H1 (cell line): Measurements from ENCODE around the gene TNNT1. TPM values are rescaled to one million over a fixed set of nuclear protein-coding genes. Genes with fewer than 3 reads are reported as not detected.

ENCODE experiments used
- CTCF ChIA-PET: fragments of 300-600 bp; sonication (Branson Sonifier 250); formaldehyde crosslinking; loops from one replicate; lab custom pipeline; 2021; ENCODE audit not compliant: partially characterized antibody; lab: Charles Lee
- POLR2A ChIA-PET: fragments of 300-600 bp; sonication (Branson Sonifier 250); formaldehyde crosslinking; loops from one replicate; lab custom pipeline; 2021; ENCODE audit warnings: inconsistent platforms; ENCODE audit not compliant: partially characterized antibody; lab: Charles Lee
- DNase-seq, 2 experiments: peaks; one replicate each; pipeline versions ENCODE4 v3.0.0 to v3.0.0-alpha.2; 2010 to 2022; ENCODE audit warnings: low spot score in 2 of 2, low read depth in 1 of 2, mixed read lengths in 1 of 2
- FAIRE-seq: peaks from 2 replicates; lab custom pipeline; 2011; peaks lifted over from hg19 to GRCh38; lab: Jason Lieb, UNC
- H2AFZ ChIP-seq: 2 replicates; pipeline ENCODE4 v1.8.1; 2012; ENCODE audit warnings: low read length, inconsistent platforms
- H2AK5ac ChIP-seq: 2 replicates; pipeline ENCODE4 v1.6.1; 2013; ENCODE audit warnings: low read depth, low read length
- H2BK120ac ChIP-seq: replicated peaks from 2 replicates; pipeline ENCODE3; 2013; ENCODE audit warnings: low read depth, low read length, inconsistent platforms
- H2BK12ac ChIP-seq: 2 replicates; pipeline ENCODE4 v1.6.1; 2013; ENCODE audit warnings: low read depth, low read length
- H2BK15ac ChIP-seq: 2 replicates; pipeline ENCODE4 v1.6.1; 2013; ENCODE audit warnings: low read length
- H2BK20ac ChIP-seq: 2 replicates; pipeline ENCODE4 v1.6.1; 2013; ENCODE audit warnings: low read length
- H2BK5ac ChIP-seq: 2 replicates; pipeline ENCODE4 v1.6.1; 2013; ENCODE audit warnings: low read depth, low read length
- H3K14ac ChIP-seq: 2 replicates; pipeline ENCODE4 v1.6.1; 2013; ENCODE audit warnings: inconsistent platforms; ENCODE audit not compliant: insufficient read length
- H3K18ac ChIP-seq: 2 replicates; pipeline ENCODE4 v1.6.1; 2013; ENCODE audit warnings: low read length; ENCODE audit errors: extremely low read depth
- H3K23ac ChIP-seq: 2 replicates; pipeline ENCODE4 v1.6.1; 2013; ENCODE audit warnings: inconsistent platforms; ENCODE audit not compliant: insufficient read length
- H3K23me2 ChIP-seq: 2 replicates; pipeline ENCODE4 v1.6.1; 2013; ENCODE audit warnings: low read depth, low read length
- H3K27ac ChIP-seq: 2 replicates; pipeline ENCODE4 v1.6.1; 2011; ENCODE audit warnings: low read depth, low read length, inconsistent platforms
- H3K27me3 ChIP-seq, 4 experiments: replicated peaks in 1 of 4; 1 replicate in 1 of 4; 2 replicates in 3 of 4; pipeline versions ENCODE4 v1.6.1 to v1.8.1; 2011 to 2013; ENCODE audit warnings: low read length in 3 of 4, mild to moderate bottlenecking in 3 of 4, inconsistent platforms in 2 of 4, mixed read lengths in 2 of 4, moderate library complexity in 1 of 4; ENCODE audit not compliant: control insufficient read depth in 3 of 4, insufficient read depth in 3 of 4; ENCODE audit errors: extremely low read depth in 1 of 4
- H3K36me3 ChIP-seq, 4 experiments: 2 replicates each; pipeline versions ENCODE4 v1.6.1 to v1.8.1; 2011 to 2013; ENCODE audit warnings: mild to moderate bottlenecking in 4 of 4, low read length in 3 of 4, moderate library complexity in 2 of 4, control low read depth in 1 of 4, inconsistent platforms in 1 of 4; ENCODE audit not compliant: insufficient read depth in 4 of 4, control insufficient read depth in 2 of 4
- H3K4ac ChIP-seq: replicated peaks from 2 replicates; pipeline ENCODE3; 2013; ENCODE audit warnings: low read length, low read depth, mixed read lengths, inconsistent platforms; ENCODE audit not compliant: insufficient read length
- H3K4me1 ChIP-seq, 4 experiments: replicated peaks in 1 of 4; 1 replicate in 1 of 4; 2 replicates in 3 of 4; pipeline versions ENCODE4 v1.6.1 to v1.8.1; 2011 to 2013; ENCODE audit warnings: low read length in 3 of 4, inconsistent platforms in 2 of 4, mixed read lengths in 1 of 4; ENCODE audit not compliant: insufficient read depth in 4 of 4, control insufficient read depth in 3 of 4
- H3K4me2 ChIP-seq, 2 experiments: 2 replicates each; pipeline versions ENCODE4 v1.6.1 to v1.8.1; 2011 to 2013; ENCODE audit warnings: low read depth in 2 of 2, low read length in 2 of 2, control low read depth in 1 of 2, inconsistent platforms in 1 of 2, mild to moderate bottlenecking in 1 of 2; ENCODE audit not compliant: insufficient read depth in 1 of 2
- H3K4me3 ChIP-seq, 4 experiments: fragments of 200-600, 300-600 bp in 1 of 4; sonication (generic), shearing (Covaris generic), sonication (Bioruptor Twin) in 1 of 4; 2 replicates each; pipeline versions ENCODE4 v1.5.1 to v1.8.1; 2011 to 2016; ENCODE audit warnings: low read length in 4 of 4, low read depth in 3 of 4, control low read depth in 2 of 4, inconsistent platforms in 2 of 4, mild to moderate bottlenecking in 2 of 4, mixed read lengths in 1 of 4, moderate library complexity in 1 of 4; ENCODE audit not compliant: insufficient read depth in 2 of 4; ENCODE audit errors: extremely low read depth in 1 of 4
- H3K56ac ChIP-seq: replicated peaks from 2 replicates; pipeline ENCODE3; 2013; ENCODE audit warnings: low read depth, mild to moderate bottlenecking, mixed read lengths, low read length, inconsistent platforms; ENCODE audit not compliant: insufficient read length
- H3K79me1 ChIP-seq: 2 replicates; pipeline ENCODE4 v1.6.1; 2013; ENCODE audit warnings: low read depth, low read length, control low read depth
- H3K79me2 ChIP-seq, 2 experiments: 2 replicates each; pipeline versions ENCODE4 v1.6.1 to v1.8.1; 2012 to 2013; ENCODE audit warnings: low read length in 2 of 2, mild to moderate bottlenecking in 2 of 2, inconsistent platforms in 1 of 2; ENCODE audit not compliant: insufficient read depth in 2 of 2, control insufficient read depth in 1 of 2
- H3K9ac ChIP-seq, 4 experiments: replicated peaks in 1 of 4; 1 replicate in 1 of 4; 2 replicates in 3 of 4; pipeline versions ENCODE4 v1.6.1 to v1.8.1; 2011 to 2013; ENCODE audit warnings: low read depth in 3 of 4, low read length in 3 of 4, control low read depth in 2 of 4, mild to moderate bottlenecking in 2 of 4, moderate library complexity in 2 of 4, inconsistent platforms in 1 of 4; ENCODE audit errors: extremely low read depth in 1 of 4
- H3K9me3 ChIP-seq, 2 experiments: 2 replicates each; pipeline versions ENCODE4 v1.6.1 to v1.8.1; 2012 to 2013; ENCODE audit warnings: mild to moderate bottlenecking in 2 of 2, moderate library complexity in 2 of 2, control low read depth in 1 of 2, inconsistent platforms in 1 of 2, low read depth in 1 of 2, low read length in 1 of 2, mixed read lengths in 1 of 2; ENCODE audit not compliant: insufficient read depth in 2 of 2
- H4K20me1 ChIP-seq, 2 experiments: replicated peaks in 1 of 2; 2 replicates each; pipeline versions ENCODE3 to v1.8.1; 2011 to 2013; ENCODE audit warnings: inconsistent platforms in 2 of 2, low read length in 2 of 2, mild to moderate bottlenecking in 1 of 2; ENCODE audit not compliant: insufficient read depth in 2 of 2, control insufficient read depth in 1 of 2
- H4K5ac ChIP-seq: 2 replicates; pipeline ENCODE4 v1.6.1; 2013; ENCODE audit warnings: low read length, low read depth, mixed read lengths, inconsistent platforms; ENCODE audit not compliant: insufficient read length
- H4K8ac ChIP-seq: 2 replicates; pipeline ENCODE4 v1.8.0; 2013; ENCODE audit warnings: mild to moderate bottlenecking, moderate library complexity, low read length, inconsistent platforms; ENCODE audit not compliant: insufficient read depth; ENCODE audit errors: extremely low read depth
- H4K91ac ChIP-seq: replicated peaks from 2 replicates; pipeline ENCODE3; 2013; ENCODE audit warnings: low read length, mixed read lengths, inconsistent platforms; ENCODE audit not compliant: insufficient read length
- BCL11A ChIP-seq, 2 experiments: IDR thresholded peaks; one replicate each; pipeline ENCODE4 v1.6.1; 2011; ENCODE audit warnings: low read depth in 2 of 2, low read length in 2 of 2, mild to moderate bottlenecking in 2 of 2
- CHD2 ChIP-seq: IDR thresholded peaks from 2 replicates; pipeline ENCODE4 v1.6.1; 2012; ENCODE audit warnings: low read length, improper control_type of control experiment
- CTBP2 ChIP-seq: IDR thresholded peaks from 2 replicates; pipeline ENCODE4 v1.7.0; 2011; ENCODE audit warnings: borderline replicate concordance, mild to moderate bottlenecking, moderate library complexity, mixed read lengths, low read length; ENCODE audit not compliant: insufficient read depth, insufficient read length
- GTF2F1 ChIP-seq: IDR thresholded peaks from 2 replicates; pipeline ENCODE4 v1.6.1; 2012; ENCODE audit warnings: low read depth, low read length, improper control_type of control experiment, borderline replicate concordance
- JUND ChIP-seq: IDR thresholded peaks from 2 replicates; pipeline ENCODE4 v1.6.1; 2011; ENCODE audit warnings: mild to moderate bottlenecking, improper control_type of control experiment, low read length
- KDM4A ChIP-seq: IDR thresholded peaks from one replicate; pipeline ENCODE4 v1.7.1; 2012; ENCODE audit warnings: low read depth, mild to moderate bottlenecking, moderate library complexity, low read length, inconsistent platforms; ENCODE audit not compliant: severe bottlenecking
- KDM5A ChIP-seq: fragments of 200-600 bp; IDR thresholded peaks from 2 replicates; pipeline ENCODE4 v1.7.1; 2012; ENCODE audit warnings: mild to moderate bottlenecking, low read length, inconsistent platforms, mixed read lengths
- POLR2A ChIP-seq, 2 experiments: IDR thresholded peaks; 1 replicate in 1 of 2; 2 replicates in 1 of 2; pipeline ENCODE4 v1.6.1; 2011; ENCODE audit warnings: low read depth in 2 of 2, low read length in 2 of 2, mild to moderate bottlenecking in 2 of 2; ENCODE audit errors: control extremely low read depth in 1 of 2
- POLR2AphosphoS5 ChIP-seq: IDR thresholded peaks from 2 replicates; pipeline ENCODE4 v1.6.1; 2011; ENCODE audit warnings: low read depth, low read length
- RFX5 ChIP-seq: IDR thresholded peaks from 2 replicates; pipeline ENCODE4 v1.6.1; 2011; ENCODE audit warnings: low read depth, low read length, improper control_type of control experiment, borderline replicate concordance
- SIN3A ChIP-seq, 2 experiments: IDR thresholded peaks in 1 of 2; conservative IDR thresholded peaks in 1 of 2; 2 replicates each; pipeline ENCODE4 v1.6.1; 2011 to 2012; ENCODE audit warnings: low read length in 2 of 2, improper control_type of control experiment in 1 of 2, low read depth in 1 of 2, mild to moderate bottlenecking in 1 of 2
- SP2 ChIP-seq: IDR thresholded peaks from 2 replicates; pipeline ENCODE4 v1.6.1; 2012; ENCODE audit warnings: mild to moderate bottlenecking, low read length, inconsistent platforms
- WGBS, 2 experiments: shearing (Covaris generic) in 1 of 2; methylation state at CpG; one replicate each; pipeline versions ENCODE4 v1.1.6 to v1.1.7; 2013 to 2015; ENCODE audit warnings: low lambda C conversion rate in 2 of 2, mixed read lengths in 2 of 2, inconsistent platforms in 1 of 2, low coverage in 1 of 2, missing lambda C conversion rate in 1 of 2; ENCODE audit not compliant: insufficient replicate concordance in 2 of 2, insufficient coverage in 1 of 2, insufficient read length in 1 of 2; ENCODE audit errors: extremely low coverage in 1 of 2, missing lambda C conversion rate in 1 of 2; 5-methylcytosine and 5-hydroxymethylcytosine counted together
- polyA plus RNA-seq, 7 experiments: library from polyadenylated mRNA; depleted of rRNA in 3 of 7; stranded (reverse) in 5 of 7; unstranded in 2 of 7; fragments of >200 nt in 5 of 7; fragments of 200-250 nt in 2 of 7; gene quantifications; 1 replicate in 5 of 7; 2 replicates in 1 of 7; 4 replicates in 1 of 7; pipeline versions ENCODE4 v1.2.1 to v1.2.3, GENCODE V29; 2011 to 2013; ENCODE audit warnings: missing spikeins in 2 of 7, mixed read lengths in 2 of 7
- total RNA-seq: library from RNA; stranded (reverse); fragmentation: NEBNext Ultra II Directional; extraction: Animal tissue kit (Norgen Biotek cat#: 25700); gene quantifications from 2 replicates; pipeline ENCODE4 v1.2.1, GENCODE V29; 2021

Gene TNNT1
- total and polyA plus RNA-seq, 2 of the 8 experiments (the other 6 are each of a cell fraction or from before 2014, with no cell fraction given), result 69.6 to 107 TPM

- peak within 1 kb of the TSS; percentile 68; the same call in 1 of the 2 replicates for H2AFZ ChIP-seq
- no peak within 1 kb of the TSS for H2BK120ac ChIP-seq
- H3K4ac ChIP-seq, result no peak within 1 kb of the TSS
- H3K14ac ChIP-seq, result no peak within 1 kb of the TSS
- H3K9me3 ChIP-seq, result no peaks in the 10 kb centered on the region
- H3K27ac ChIP-seq, result peak within 1 kb of the TSS; percentile 85
- no peak within 1 kb of the TSS for H3K56ac ChIP-seq
- peaks cover 4% of the 10 kb centered on the region; the same call in 1 of the 2 replicates for H3K23me2 ChIP-seq
- H4K91ac ChIP-seq, result no peak within 1 kb of the TSS
- no peaks in the 10 kb centered on the region for H3K79me1 ChIP-seq
- peak within 1 kb of the TSS; percentile 46 to 66 (median 54); a peak in 7 of 8 replicates for H3K4me3 ChIP-seq
- H2BK20ac ChIP-seq, result no peak within 1 kb of the TSS
- H4K5ac ChIP-seq, result peak within 1 kb of the TSS; percentile 53
- ChIA-PET CTCF (interaction anchor here (0.6 to 3.4 kb wide), 24 partner anchors 8 to 287 kb away, joined by 3 to 55 read pairs (median 4); partner anchors contain the start of genes SYT5, TMEM238, TNNI3 and TNNT1), POLR2A (interaction anchor here (0.5 to 2.4 kb wide), 10 partner anchors 9 to 241 kb away, joined by 3 to 7 read pairs (median 4); partner anchors contain the start of genes TNNT1 and UBE2S)
- H3K23ac ChIP-seq, result no peak within 1 kb of the TSS
- no peak within 1 kb of the TSS for H2BK12ac ChIP-seq
- H4K8ac ChIP-seq, result no peak within 1 kb of the TSS
- H3K27me3 ChIP-seq, result peaks cover 0 to 31% (median 12%) of the 10 kb centered on the region in 4 experiments; a peak in 5 of 7 replicates
- DNase-seq, result peak in 1 of 2 experiments; percentile 98
- WGBS, 2 experiments, result 4% methylated on average over 32 of the region's 33 CpGs; no CpG with 5 or more reads in 1 of the 2 experiments
- H3K4me2 ChIP-seq, result peak within 1 kb of the TSS; percentile 91 to 96
- peaks cover 0 to 4% (median 2%) of the 10 kb centered on the region in 4 experiments; a peak in 3 of 7 replicates for H3K4me1 ChIP-seq
- H3K9ac ChIP-seq, result peak within 1 kb of the TSS in 2 of 4 experiments; percentile 44 to 76; a peak in 3 of 7 replicates
- H4K20me1 ChIP-seq, result peaks cover 0 to 1% of the 10 kb centered on the region in 2 experiments
- FAIRE-seq, result no peak
- no peak within 1 kb of the TSS for H2BK15ac ChIP-seq
- H2AK5ac ChIP-seq, result no peak within 1 kb of the TSS
- peak within 1 kb of the TSS; percentile 71; the same call in 1 of the 2 replicates for H2BK5ac ChIP-seq
- H3K18ac ChIP-seq, result peak within 1 kb of the TSS; percentile 60; the same call in 1 of the 2 replicates
- no peaks in the 10 kb centered on the region for H3K36me3 ChIP-seq
- H3K79me2 ChIP-seq, result no peaks in the 10 kb centered on the region
- TF ChIP-seq SIN3A (conservative IDR thresholded peaks at IDR 0.05 in 1 of 2, IDR thresholded peaks at IDR 0.05 in 1 of 2; ENCODE audit: low read depth in 1 of 2, low read length in 2 of 2) (peak in 1 of 2 experiments; percentile 73; a peak in 2 of 4 replicates), JUND (peak; percentile 96), KDM4A (no peak), SP2 (peak; percentile 57; the same call in 1 of the 2 replicates), POLR2AphosphoS5 (no peak), CTBP2 (no peak), GTF2F1 (no peak), POLR2A (IDR thresholded peaks at IDR 0.05; ENCODE audit: control extremely low read depth in 1 of 2, low read depth in 2 of 2, low read length in 2 of 2) (no peak), CHD2 (peak; percentile 84), RFX5 (no peak), KDM5A (no peak), BCL11A (IDR thresholded peaks at IDR 0.05; ENCODE audit: low read depth in 2 of 2, low read length in 2 of 2) (no peak)
These were observed 17.7 kb upstream of the TNNT1 start, which contains the start of gene DNAAF3 for GRCh38 chr19:55166530-55167268. TSS of gene DNAAF3 (minus strand) at chr19:55166613. CDS start at chr19:55166413, 200 bp downstream.
